CD14-positive monocyte (primary cell): ENCODE results near the gene WRNIP1. TPM values are rescaled to one million over a fixed set of nuclear protein-coding genes. Genes with fewer than 3 reads are reported as not detected.

ENCODE experiments used
- DNase-seq, 3 donors: peaks; one replicate each; pipeline ENCODE4 v3.0.0-alpha.2; 2011 to 2022
- H2AFZ ChIP-seq: 2 replicates; pipeline ENCODE4 v1.6.0; 2012; ENCODE audit warnings: mild to moderate bottlenecking, low read depth, low read length, inconsistent platforms; ENCODE audit not compliant: insufficient read depth, poor library complexity, severe bottlenecking
- H3K27ac ChIP-seq, 2 donors: 1 replicate in 1 of 2; 2 replicates in 1 of 2; pipeline ENCODE4 v1.5.1; 2012 to 2013; ENCODE audit warnings: low read length in 2 of 2, control low read depth in 1 of 2, inconsistent platforms in 1 of 2, low read depth in 1 of 2, mild to moderate bottlenecking in 1 of 2
- H3K27me3 ChIP-seq, 2 donors: one replicate each; pipeline versions ENCODE4 v1.6.0 to v1.6.1; 2011 to 2013; ENCODE audit warnings: low read length in 2 of 2; ENCODE audit not compliant: control insufficient read depth in 2 of 2, insufficient read depth in 2 of 2
- H3K36me3 ChIP-seq, 2 donors: replicated peaks in 1 of 2; 1 replicate in 1 of 2; 2 replicates in 1 of 2; pipeline versions ENCODE4 v1.5.1 to v1.6.1; 2012 to 2013; ENCODE audit warnings: low read length in 2 of 2, control low read depth in 1 of 2, inconsistent platforms in 1 of 2, mild to moderate bottlenecking in 1 of 2; ENCODE audit not compliant: insufficient read depth in 2 of 2, control insufficient read depth in 1 of 2
- H3K4me1 ChIP-seq, 2 donors: 1 replicate in 1 of 2; 2 replicates in 1 of 2; pipeline versions ENCODE4 v1.5.1 to v1.6.1; 2012 to 2013; ENCODE audit warnings: low read length in 2 of 2, control low read depth in 1 of 2, inconsistent platforms in 1 of 2, mild to moderate bottlenecking in 1 of 2, moderate library complexity in 1 of 2; ENCODE audit not compliant: insufficient read depth in 2 of 2, control insufficient read depth in 1 of 2
- H3K4me2 ChIP-seq: replicated peaks from 2 replicates; pipeline ENCODE3; 2012; ENCODE audit warnings: low read length, moderate library complexity, mild to moderate bottlenecking; ENCODE audit not compliant: poor library complexity, severe bottlenecking; ENCODE audit errors: extremely low read depth
- H3K4me3 ChIP-seq, 3 experiments: fragments of 200-600 bp in 1 of 3; sonication (generic) in 1 of 3; replicated peaks in 1 of 3; 1 replicate in 2 of 3; 2 replicates in 1 of 3; pipeline ENCODE4 v1.5.1; 2011 to 2013; ENCODE audit warnings: low read length in 3 of 3, mild to moderate bottlenecking in 3 of 3, control low read depth in 2 of 3, low read depth in 2 of 3, inconsistent platforms in 1 of 3, moderate library complexity in 1 of 3
- H3K79me2 ChIP-seq: 2 replicates; pipeline ENCODE4 v1.6.0; 2012; ENCODE audit warnings: mild to moderate bottlenecking, control low read depth, inconsistent platforms, low read length, moderate library complexity; ENCODE audit not compliant: insufficient read depth
- H3K9ac ChIP-seq: 2 replicates; pipeline ENCODE4 v1.6.0; 2017; ENCODE audit warnings: low read length, mild to moderate bottlenecking; ENCODE audit not compliant: insufficient read depth, poor library complexity, severe bottlenecking
- H3K9me3 ChIP-seq, 2 donors: replicated peaks in 1 of 2; 1 replicate in 1 of 2; 2 replicates in 1 of 2; pipeline versions ENCODE4 v1.5.1 to v1.6.1; 2012 to 2013; ENCODE audit warnings: low read length in 2 of 2, control low read depth in 1 of 2; ENCODE audit not compliant: control insufficient read depth in 1 of 2, insufficient read depth in 1 of 2
- H4K20me1 ChIP-seq: 2 replicates; pipeline ENCODE4 v1.6.0; 2012; ENCODE audit warnings: mild to moderate bottlenecking, low read length, control low read depth, moderate library complexity; ENCODE audit not compliant: insufficient read depth
- H3K27ac Mint-ChIP-seq, 7 donors: one replicate each; pipeline ENCODE4 v1.8.0; 2020; ENCODE audit warnings: mild to moderate bottlenecking in 7 of 7, mixed read lengths in 7 of 7, moderate library complexity in 6 of 7, inconsistent platforms in 2 of 7
- H3K27me3 Mint-ChIP-seq, 3 donors: one replicate each; pipeline ENCODE4 v1.8.0; 2021 to 2022; ENCODE audit warnings: low read depth in 3 of 3, mild to moderate bottlenecking in 3 of 3, mixed read lengths in 3 of 3, moderate library complexity in 3 of 3, inconsistent platforms in 1 of 3
- H3K36me3 Mint-ChIP-seq, 2 donors: one replicate each; pipeline ENCODE4 v1.8.0; 2020; ENCODE audit warnings: mixed read lengths in 2 of 2, inconsistent platforms in 1 of 2, mild to moderate bottlenecking in 1 of 2
- H3K4me1 Mint-ChIP-seq: one replicate; pipeline ENCODE4 v1.8.0; 2020; ENCODE audit warnings: mild to moderate bottlenecking, mixed read lengths
- H3K4me3 Mint-ChIP-seq, 2 donors: one replicate each; pipeline ENCODE4 v1.8.0; 2020; ENCODE audit warnings: mild to moderate bottlenecking in 2 of 2, mixed read lengths in 2 of 2, moderate library complexity in 1 of 2
- H3K9me3 Mint-ChIP-seq, 7 donors: one replicate each; pipeline ENCODE4 v1.8.0; 2020 to 2022; ENCODE audit warnings: mixed read lengths in 7 of 7, mild to moderate bottlenecking in 6 of 7, moderate library complexity in 6 of 7, inconsistent platforms in 2 of 7
- WGBS: methylation state at CpG from one replicate; pipeline ENCODE4 v1.1.5; 2013; ENCODE audit warnings: missing lambda C conversion rate; ENCODE audit not compliant: insufficient coverage; 5-methylcytosine and 5-hydroxymethylcytosine counted together
- intact Hi-C, 2 donors: fragments of 100-400 bp; cut with micrococcal nuclease; formaldehyde crosslinking; loops; one replicate each; pipeline versions ENCODE4 v1.15.0 to v1.15.1; 2023
- polyA plus RNA-seq, 3 donors: library from polyadenylated mRNA; depleted of rRNA in 1 of 3; unstranded in 2 of 3; stranded (reverse) in 1 of 3; fragments of 300-500 nt in 2 of 3; fragments of >200 nt in 1 of 3; fragmentation: Illumina TruSeq in 2 of 3; gene quantifications; 1 replicate in 2 of 3; 2 replicates in 1 of 3; pipeline ENCODE4 v1.2.3, GENCODE V29; 2012 to 2021
- TF ChIP-seq, protein P1 (sequence below): fragments of 200-600 bp; IDR thresholded peaks from one replicate; pipeline ENCODE4 v1.8.0; 2022; ENCODE audit warnings: antibody characterized with exemption, mild to moderate bottlenecking

The WRNIP1 gene
- polyA plus RNA-seq, 3 donors, result 17.5 to 25.8 (median 17.8) TPM

- no peak overlapping the region for H3K4me2 ChIP-seq
- WGBS, result no CpG with 5 or more reads among the region's 3 CpGs
Observed at GRCh38 chr6:2812695-2813094, 47.5 kb downstream of the WRNIP1 start.

GRCh38 chr6:2816158-2816557, 51.0 kb downstream of the WRNIP1 start:
- Histone ChIP-seq H3K36me3 (no peaks in the 10 kb centered on the region), H3K4me3 (no peak overlapping the region), H3K9ac (no peak overlapping the region), H2AFZ (no peak overlapping the region), H3K27ac (no peak overlapping the region), H3K79me2 (no peaks in the 10 kb centered on the region), H3K4me2 (no peak overlapping the region), H4K20me1 (no peaks in the 10 kb centered on the region), H3K27me3 (no peaks in the 10 kb centered on the region), H3K4me1 (peaks cover 35 to 44% of the 10 kb centered on the region in 2 donors), H3K9me3 (peaks cover 5 to 9% of the 10 kb centered on the region in 2 donors)
- Mint-ChIP-seq H3K27ac (no peak overlapping the region), H3K36me3 (peaks cover 0 to 16% of the 10 kb centered on the region in 2 donors), H3K4me3 (no peak overlapping the region), H3K4me1 (peaks cover 41% of the 10 kb centered on the region), H3K27me3 (no peaks in the 10 kb centered on the region), H3K9me3 (peaks cover 8 to 21% (median 15%) of the 10 kb centered on the region in 7 donors)
- TF ChIP-seq, protein P1, sequence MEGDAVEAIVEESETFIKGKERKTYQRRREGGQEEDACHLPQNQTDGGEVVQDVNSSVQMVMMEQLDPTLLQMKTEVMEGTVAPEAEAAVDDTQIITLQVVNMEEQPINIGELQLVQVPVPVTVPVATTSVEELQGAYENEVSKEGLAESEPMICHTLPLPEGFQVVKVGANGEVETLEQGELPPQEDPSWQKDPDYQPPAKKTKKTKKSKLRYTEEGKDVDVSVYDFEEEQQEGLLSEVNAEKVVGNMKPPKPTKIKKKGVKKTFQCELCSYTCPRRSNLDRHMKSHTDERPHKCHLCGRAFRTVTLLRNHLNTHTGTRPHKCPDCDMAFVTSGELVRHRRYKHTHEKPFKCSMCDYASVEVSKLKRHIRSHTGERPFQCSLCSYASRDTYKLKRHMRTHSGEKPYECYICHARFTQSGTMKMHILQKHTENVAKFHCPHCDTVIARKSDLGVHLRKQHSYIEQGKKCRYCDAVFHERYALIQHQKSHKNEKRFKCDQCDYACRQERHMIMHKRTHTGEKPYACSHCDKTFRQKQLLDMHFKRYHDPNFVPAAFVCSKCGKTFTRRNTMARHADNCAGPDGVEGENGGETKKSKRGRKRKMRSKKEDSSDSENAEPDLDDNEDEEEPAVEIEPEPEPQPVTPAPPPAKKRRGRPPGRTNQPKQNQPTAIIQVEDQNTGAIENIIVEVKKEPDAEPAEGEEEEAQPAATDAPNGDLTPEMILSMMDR, result no peak
- intact Hi-C loops, result no loop called here
- DNase-seq, result no peak

More at GRCh38 chr6:2812695-2813094, 47.5 kb downstream of the WRNIP1 start:
- H3K9me3 ChIP-seq, result peaks cover 5 to 9% of the 10 kb centered on the region in 2 donors
- Mint-ChIP-seq H3K4me1 (peaks cover 26% of the 10 kb centered on the region), H3K27ac (no peak overlapping the region), H3K4me3 (no peak overlapping the region), H3K36me3 (peaks cover 0 to 16% of the 10 kb centered on the region in 2 donors), H3K9me3 (peaks cover 8 to 21% (median 15%) of the 10 kb centered on the region in 7 donors), H3K27me3 (peaks cover 0 to 8% (median 0%) of the 10 kb centered on the region in 3 donors)
- H3K4me3 ChIP-seq, result no peak overlapping the region
- H3K36me3 ChIP-seq, result no peaks in the 10 kb centered on the region
- peaks cover 16 to 27% of the 10 kb centered on the region in 2 donors for H3K4me1 ChIP-seq
- no peak for DNase-seq
- no peaks in the 10 kb centered on the region for H4K20me1 ChIP-seq
- intact Hi-C loops, result no loop called here
- H3K79me2 ChIP-seq, result no peaks in the 10 kb centered on the region
- no peaks in the 10 kb centered on the region for H3K27me3 ChIP-seq
- TF ChIP-seq, protein P1, result no peak
- no peak overlapping the region for H2AFZ ChIP-seq
- no peak overlapping the region for H3K9ac ChIP-seq
- H3K27ac ChIP-seq, result no peak overlapping the region
